ENCODE measurements around the gene UNC45A.
"Not testable (repeated sequence)": the region's sequence is repeated elsewhere in the genome, so short reads cannot be mapped to it uniquely, and the experiment has no call there.

Gene UNC45A

DNA sequence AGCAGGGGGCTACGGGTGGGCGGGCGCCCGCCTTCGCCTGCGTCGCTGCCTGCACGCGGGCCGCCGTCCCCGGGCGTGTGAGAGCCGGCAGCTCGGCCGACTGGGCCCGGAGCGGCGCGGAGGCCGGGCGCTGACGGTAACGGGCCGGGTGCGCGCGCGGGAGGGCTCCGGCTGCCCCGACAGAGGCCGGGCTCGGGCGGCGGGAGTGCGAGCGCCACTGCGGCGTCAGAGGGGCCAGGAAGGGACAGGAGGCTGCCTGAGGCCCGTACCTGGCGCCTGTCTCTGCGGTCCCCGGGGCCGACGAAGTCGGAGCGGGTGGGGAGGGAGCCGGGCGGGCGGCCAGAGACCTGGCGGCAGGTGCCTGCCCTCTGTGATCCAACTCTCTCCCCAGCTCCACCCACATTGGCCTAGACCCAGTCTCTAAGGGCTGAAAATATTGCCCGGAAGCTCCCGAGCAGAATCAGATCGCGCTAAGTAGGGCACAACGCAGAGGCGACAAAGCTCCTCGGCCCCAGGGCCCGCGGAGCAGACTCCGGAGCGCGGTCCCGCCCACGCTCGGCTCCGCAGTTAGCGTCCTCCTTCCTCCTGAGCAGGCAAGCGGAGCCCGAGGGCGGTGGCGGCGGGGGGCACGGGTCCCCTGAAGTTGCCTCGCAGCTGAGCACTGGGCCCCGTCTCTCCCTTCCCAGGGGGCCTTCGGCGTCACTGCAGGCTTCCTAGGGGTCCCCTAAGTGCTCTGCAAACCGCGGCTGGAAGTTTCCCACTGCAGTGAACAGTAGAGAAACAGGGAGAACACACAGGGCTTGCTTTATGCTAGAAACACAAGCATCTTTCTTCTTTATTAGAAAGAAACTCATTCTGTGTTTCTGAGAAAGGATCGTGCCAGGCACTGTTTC lies 32.0 kb upstream of the UNC45A start, which contains the start of gene MAN2A2:
TSS of gene MAN2A2 (plus strand) at position 463 of the 893 bp plus-strand sequence. CDS start 906 bp downstream, outside the sequence.
- peak; percentile 69 for DNase-seq

- DNase-seq: peak; percentile 44
Measured at GRCh38 chr15:90903733-90904536, 31.1 kb upstream of the UNC45A start.

DNA sequence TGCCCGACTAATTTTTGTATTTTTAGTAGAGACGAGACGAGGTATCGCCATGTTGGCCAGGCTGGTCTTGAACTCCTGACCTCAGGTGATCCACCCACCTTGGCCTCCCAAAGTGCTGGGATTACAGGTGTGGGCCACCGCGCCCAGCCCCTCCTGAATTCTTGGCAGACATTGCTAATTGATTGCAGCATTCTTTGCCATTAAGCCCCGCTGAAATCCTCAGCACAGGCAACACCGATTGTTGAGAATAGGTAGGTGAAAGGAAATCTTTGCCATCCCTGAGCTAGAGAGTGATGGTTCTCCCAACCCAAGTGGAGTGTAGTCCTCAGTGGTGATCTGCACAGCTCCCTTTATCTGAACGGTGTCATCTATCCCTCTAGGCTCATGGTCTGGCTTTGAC lies 30.3 kb upstream of the UNC45A start:
- no peak for DNase-seq

DNA sequence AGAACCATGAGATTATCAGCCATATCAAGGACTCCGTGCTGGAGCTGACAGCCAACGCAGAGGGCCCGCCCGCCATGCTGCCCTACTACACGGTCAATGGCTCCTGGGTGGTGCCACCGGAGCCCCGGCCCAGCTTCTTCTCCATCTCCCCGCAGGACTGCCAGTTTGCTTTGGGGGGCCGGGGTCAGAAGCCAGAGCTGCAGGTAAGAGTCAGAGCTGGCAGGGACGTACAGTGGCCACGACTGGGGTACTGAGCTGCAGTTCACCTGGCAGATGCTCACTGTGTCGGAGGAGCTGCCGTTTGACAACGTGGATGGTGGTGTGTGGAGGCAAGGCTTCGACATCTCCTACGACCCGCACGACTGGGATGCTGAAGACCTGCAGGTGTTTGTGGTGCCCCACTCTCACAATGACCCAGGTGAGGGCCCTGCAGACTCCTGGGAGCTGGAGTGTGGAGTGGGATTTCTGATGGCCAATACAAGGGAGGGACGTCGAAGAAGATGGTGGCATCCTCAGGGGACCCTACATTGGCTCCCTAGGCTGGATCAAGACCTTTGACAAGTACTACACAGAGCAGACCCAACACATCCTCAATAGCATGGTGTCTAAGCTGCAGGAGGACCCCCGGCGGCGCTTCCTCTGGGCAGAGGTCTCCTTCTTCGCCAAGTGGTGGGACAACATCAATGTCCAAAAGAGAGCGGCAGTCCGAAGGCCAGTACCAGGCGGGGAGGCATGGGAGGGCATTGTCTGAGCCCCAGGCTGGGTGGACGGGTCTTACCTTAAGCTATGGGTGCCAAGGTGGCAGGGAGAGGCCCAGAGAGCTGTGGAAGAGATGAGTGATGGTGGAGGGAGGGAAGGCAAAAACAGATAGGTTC lies 29.5 kb upstream of the UNC45A start:
- no peak for DNase-seq

- DNase-seq: no peak
Measured at GRCh38 chr15:90906181-90906849, 28.8 kb upstream of the UNC45A start.

- no peak for DNase-seq
Measured at GRCh38 chr15:90907051-90907660, 27.9 kb upstream of the UNC45A start.

DNA sequence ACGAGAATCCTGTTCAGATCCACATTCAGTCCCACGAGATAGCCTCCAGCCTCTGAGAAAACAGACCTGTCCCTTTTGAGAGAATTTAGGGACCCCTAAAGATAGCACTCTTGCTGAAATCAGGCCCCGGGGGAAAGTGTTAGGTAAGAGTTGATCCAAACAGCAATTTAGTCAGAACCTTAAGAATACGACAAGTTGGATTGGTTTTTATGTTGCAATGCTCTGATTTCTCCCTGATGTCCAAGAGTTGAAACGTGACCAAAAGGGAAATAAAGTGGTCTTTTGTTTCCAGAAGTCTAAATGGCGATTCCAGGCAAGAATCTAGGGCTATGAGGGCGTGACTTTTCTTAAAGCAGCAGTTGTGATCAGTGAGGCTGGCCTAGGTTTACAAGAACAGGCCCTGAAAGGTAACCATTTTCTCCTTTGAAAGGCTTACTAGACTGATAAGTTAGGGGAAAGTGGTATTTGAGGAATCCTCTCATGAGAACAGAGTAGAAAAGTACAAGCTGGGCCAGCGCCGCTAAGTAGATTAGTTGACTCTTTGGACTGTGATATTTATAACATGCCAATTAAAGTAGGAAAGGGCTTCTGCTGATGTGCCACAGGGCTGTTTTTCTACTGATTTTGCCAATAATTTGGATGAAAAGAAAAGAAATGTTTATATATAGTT lies 27.1 kb upstream of the UNC45A start:
- no peak for DNase-seq

DNA sequence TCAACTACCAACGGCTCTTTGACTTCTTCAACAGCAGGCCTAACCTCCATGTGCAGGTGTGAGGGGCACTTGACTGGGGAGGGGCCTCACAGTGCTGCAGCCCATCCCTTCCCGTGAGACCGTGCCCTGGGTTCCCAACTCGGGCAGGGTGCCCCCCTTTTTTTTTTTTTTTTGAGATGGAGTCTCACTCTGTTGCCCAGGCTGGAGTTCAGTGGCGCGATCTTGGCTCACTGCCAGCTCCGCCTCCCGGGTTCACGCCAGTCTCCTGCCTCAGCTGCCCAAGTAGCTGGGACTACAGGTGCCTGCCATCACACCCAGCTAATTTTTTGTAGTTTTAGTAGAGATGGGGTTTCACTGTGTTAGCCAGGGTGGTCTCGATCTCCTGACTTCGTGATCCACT lies 25.6 kb upstream of the UNC45A start:
- not testable (repeated sequence) for DNase-seq

- DNase-seq: no peak
Measured at GRCh38 chr15:90909976-90910375, 25.1 kb upstream of the UNC45A start.

- no peak for DNase-seq
Measured at GRCh38 chr15:90910441-90911301, 24.4 kb upstream of the UNC45A start.

- DNase-seq: no peak
Measured at GRCh38 chr15:90911302-90911623, 23.8 kb upstream of the UNC45A start.

- DNase-seq: no peak
Measured at GRCh38 chr15:90911906-90912769, 22.9 kb upstream of the UNC45A start.

DNA sequence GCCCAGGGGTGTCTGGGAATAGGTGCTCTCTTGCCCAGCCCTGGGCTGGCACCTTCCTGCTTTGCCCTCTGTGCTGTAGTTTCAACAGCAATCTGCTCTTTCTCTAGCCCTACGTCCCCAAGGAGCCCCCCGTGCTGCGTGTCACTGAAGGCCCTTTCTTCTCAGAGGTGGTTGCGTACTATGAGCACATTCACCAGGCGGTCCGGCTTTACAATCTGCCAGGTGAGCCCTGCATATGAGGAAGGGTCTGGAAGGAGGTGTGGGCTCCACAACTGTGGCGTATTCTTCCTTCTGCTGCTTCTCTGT lies 22.4 kb upstream of the UNC45A start:
- DNase-seq: no peak

- no peak for DNase-seq
Measured at GRCh38 chr15:90913398-90913944, 21.6 kb upstream of the UNC45A start.

DNA sequence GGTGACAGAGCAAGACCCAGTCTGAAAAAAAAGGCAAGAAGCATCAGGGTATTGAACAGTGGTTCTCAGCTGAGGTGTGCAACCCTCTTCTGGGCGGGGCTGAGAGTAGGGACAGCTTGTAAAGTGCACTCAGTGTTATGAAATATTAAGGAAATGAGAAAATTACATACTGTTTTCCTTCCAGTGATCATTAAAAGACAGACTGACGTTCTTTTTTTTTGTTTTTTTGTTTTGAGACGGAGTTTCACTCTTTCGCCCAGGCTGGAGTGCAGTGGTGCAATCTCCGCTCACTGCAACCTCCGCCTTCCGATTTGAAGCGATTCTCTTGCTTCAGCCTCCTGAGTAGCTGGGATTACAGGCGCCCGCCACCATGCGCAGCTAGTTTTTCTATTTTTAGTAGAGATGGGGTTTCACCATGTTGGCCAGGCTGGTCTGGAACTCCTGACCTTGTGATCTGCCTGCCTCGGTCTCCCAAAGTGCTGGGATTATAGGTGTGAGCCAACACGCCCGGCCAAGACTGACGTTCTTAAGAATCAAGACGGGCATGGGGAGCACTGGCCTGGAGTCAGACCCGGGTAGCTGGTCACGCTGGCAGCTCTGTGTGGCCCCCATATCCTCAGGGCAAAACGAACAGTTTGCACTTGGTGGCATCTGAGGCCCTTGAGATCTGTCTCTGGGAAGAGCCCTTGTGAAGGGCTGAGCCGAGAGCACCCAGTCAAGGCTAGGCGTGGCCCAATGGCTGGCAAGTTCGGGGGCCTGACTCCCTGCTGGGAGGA lies 20.6 kb upstream of the UNC45A start:
- no peak for DNase-seq

GRCh38 chr15:90915216-90915807 lies 19.8 kb upstream of the UNC45A start:
- no peak for DNase-seq

- DNase-seq: no peak
Measured at GRCh38 chr15:90915808-90916440, 19.2 kb upstream of the UNC45A start.

GRCh38 chr15:90916461-90916860 lies 18.6 kb upstream of the UNC45A start:
- no peak for DNase-seq
